Neural cell (in vitro differentiated cells): Measurements from ENCODE around the gene CYP4A11. TPM values are rescaled to one million over a fixed set of nuclear protein-coding genes. Genes with fewer than 3 reads are reported as not detected.
"Not testable (repeated sequence)": the region's sequence is repeated elsewhere in the genome, so short reads cannot be mapped to it uniquely, and the experiment has no call there.

Experiments
- H2AFZ ChIP-seq: fragments of 200-600, 300-800 bp; sonication (generic), shearing (Covaris generic); 2 replicates; pipeline ENCODE4 v1.6.0; 2014; ENCODE audit warnings: low read depth, mild to moderate bottlenecking, antibody characterized with exemption, low read length, moderate library complexity
- H3F3A ChIP-seq: fragments of 200-600 bp; shearing (Covaris generic); 2 replicates; pipeline ENCODE4 v1.6.1; 2016; ENCODE audit warnings: mild to moderate bottlenecking, moderate library complexity, mixed read lengths, antibody characterized with exemption, low read length; ENCODE audit not compliant: insufficient read depth, poor library complexity, severe bottlenecking
- H3K27ac ChIP-seq: fragments of 200-600, 300-800 bp; sonication (generic), shearing (Covaris generic); 2 replicates; pipeline ENCODE4 v1.5.1; 2014; ENCODE audit warnings: mild to moderate bottlenecking, low read length, moderate library complexity
- H3K27me3 ChIP-seq: fragments of 300-800, 200-600 bp; sonication (generic), shearing (Covaris generic); 2 replicates; pipeline ENCODE4 v1.6.0; 2014; ENCODE audit warnings: mild to moderate bottlenecking, low read depth, low read length, moderate library complexity; ENCODE audit not compliant: insufficient read depth
- H3K36me3 ChIP-seq: fragments of 300-800, 200-600 bp; sonication (generic), shearing (Covaris generic); 2 replicates; pipeline ENCODE4 v1.5.1; 2014; ENCODE audit warnings: mild to moderate bottlenecking, antibody characterized with exemption, low read length, moderate library complexity; ENCODE audit not compliant: insufficient read depth
- H3K4me2 ChIP-seq: fragments of 300-800, 200-600 bp; sonication (generic), shearing (Covaris generic); 2 replicates; pipeline ENCODE4 v1.6.0; 2014; ENCODE audit warnings: mild to moderate bottlenecking, low read length
- H3K4me3 ChIP-seq: fragments of 300-800, 200-600 bp; sonication (generic), shearing (Covaris generic); 2 replicates; pipeline ENCODE4 v1.5.1; 2014; ENCODE audit warnings: mild to moderate bottlenecking, low read length, moderate library complexity
- H3K79me2 ChIP-seq: fragments of 200-600 bp; shearing (Covaris generic); replicated peaks from 2 replicates; pipeline ENCODE4 v1.6.0; 2014; ENCODE audit warnings: mild to moderate bottlenecking, low read length, moderate library complexity; ENCODE audit not compliant: insufficient read depth
- H3K9ac ChIP-seq: fragments of 300-800, 200-600 bp; sonication (generic), shearing (Covaris generic); 2 replicates; pipeline ENCODE4 v1.6.1; 2016; ENCODE audit warnings: mild to moderate bottlenecking, low read length, mixed read lengths
- H3K9me2 ChIP-seq: fragments of 200-600 bp; shearing (Covaris generic); 2 replicates; pipeline ENCODE4 v1.6.1; 2016; ENCODE audit warnings: mild to moderate bottlenecking, low read length, mixed read lengths; ENCODE audit not compliant: insufficient read depth
- H3K9me3 ChIP-seq: fragments of 200-600, 300-800 bp; sonication (generic), shearing (Covaris generic); 2 replicates; pipeline ENCODE4 v1.6.1; 2016; ENCODE audit warnings: mild to moderate bottlenecking, mixed run types, low read length, moderate library complexity, mixed read lengths
- H4K20me1 ChIP-seq: fragments of 200-600 bp; shearing (Covaris generic); 2 replicates; pipeline ENCODE4 v1.6.1; 2016; ENCODE audit warnings: mild to moderate bottlenecking, mixed run types; ENCODE audit not compliant: insufficient read depth
- EP300 ChIP-seq: fragments of 450-650 bp; conservative IDR thresholded peaks from 2 replicates; pipeline ENCODE4 v1.6.1; 2014; ENCODE audit warnings: antibody characterized with exemption, mild to moderate bottlenecking, moderate library complexity; ENCODE audit not compliant: poor library complexity, severe bottlenecking
- EZH2 ChIP-seq: fragments of 200-600, 300-800 bp; shearing (Covaris generic), sonication (generic); IDR thresholded peaks from 2 replicates; pipeline ENCODE4 v1.6.1; 2014; ENCODE audit warnings: antibody characterized with exemption, low read length, borderline replicate concordance, mild to moderate bottlenecking; ENCODE audit not compliant: insufficient read depth, poor library complexity, severe bottlenecking
- MXI1 ChIP-seq: fragments of 450-650 bp; conservative IDR thresholded peaks from 2 replicates; pipeline ENCODE4 v1.6.1; 2014; ENCODE audit warnings: antibody characterized with exemption, mild to moderate bottlenecking; ENCODE audit not compliant: poor library complexity, severe bottlenecking
- POLR2AphosphoS5 ChIP-seq: IDR thresholded peaks from 2 replicates; pipeline ENCODE4 v1.6.1; 2012
- RAD21 ChIP-seq: fragments of 450-650 bp; conservative IDR thresholded peaks from 2 replicates; pipeline ENCODE4 v1.6.1; 2014; ENCODE audit warnings: antibody characterized with exemption, mild to moderate bottlenecking, moderate library complexity
- SMC3 ChIP-seq: fragments of 450-650 bp; conservative IDR thresholded peaks from 2 replicates; pipeline ENCODE4 v1.6.1; 2014; ENCODE audit warnings: antibody characterized with exemption, mild to moderate bottlenecking, moderate library complexity; ENCODE audit not compliant: poor library complexity
- TAF1 ChIP-seq: IDR thresholded peaks from 2 replicates; pipeline ENCODE4 v1.6.1; 2012; ENCODE audit warnings: low read depth
- polyA minus RNA-seq: library from RNA; depleted of rRNA, polyadenylated mRNA; stranded (reverse); fragments of >200 nt; gene quantifications from 2 replicates; pipeline ENCODE4 v1.2.3, GENCODE V29; 2014
- polyA plus RNA-seq: library from polyadenylated mRNA; depleted of rRNA; stranded (reverse); fragments of >200 nt; gene quantifications from 2 replicates; pipeline ENCODE4 v1.2.3, GENCODE V29; 2014
- TF ChIP-seq, protein P1 (sequence below): fragments of 450-650 bp; IDR thresholded peaks from 2 replicates; pipeline ENCODE4 v1.5.1; 2014; ENCODE audit warnings: antibody characterized with exemption, mild to moderate bottlenecking, moderate library complexity; ENCODE audit not compliant: poor library complexity, severe bottlenecking
- TF ChIP-seq, protein P2 (sequence below): IDR thresholded peaks from 2 replicates; pipeline ENCODE4 v1.6.1; 2012; ENCODE audit warnings: borderline replicate concordance

Gene CYP4A11, protein sequence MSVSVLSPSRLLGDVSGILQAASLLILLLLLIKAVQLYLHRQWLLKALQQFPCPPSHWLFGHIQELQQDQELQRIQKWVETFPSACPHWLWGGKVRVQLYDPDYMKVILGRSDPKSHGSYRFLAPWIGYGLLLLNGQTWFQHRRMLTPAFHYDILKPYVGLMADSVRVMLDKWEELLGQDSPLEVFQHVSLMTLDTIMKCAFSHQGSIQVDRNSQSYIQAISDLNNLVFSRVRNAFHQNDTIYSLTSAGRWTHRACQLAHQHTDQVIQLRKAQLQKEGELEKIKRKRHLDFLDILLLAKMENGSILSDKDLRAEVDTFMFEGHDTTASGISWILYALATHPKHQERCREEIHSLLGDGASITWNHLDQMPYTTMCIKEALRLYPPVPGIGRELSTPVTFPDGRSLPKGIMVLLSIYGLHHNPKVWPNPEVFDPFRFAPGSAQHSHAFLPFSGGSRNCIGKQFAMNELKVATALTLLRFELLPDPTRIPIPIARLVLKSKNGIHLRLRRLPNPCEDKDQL
- polyA plus RNA-seq (1.6 TPM in 1 of 2 replicates, not detected in the other), polyA minus RNA-seq (not detected in 2 replicates)

DNA sequence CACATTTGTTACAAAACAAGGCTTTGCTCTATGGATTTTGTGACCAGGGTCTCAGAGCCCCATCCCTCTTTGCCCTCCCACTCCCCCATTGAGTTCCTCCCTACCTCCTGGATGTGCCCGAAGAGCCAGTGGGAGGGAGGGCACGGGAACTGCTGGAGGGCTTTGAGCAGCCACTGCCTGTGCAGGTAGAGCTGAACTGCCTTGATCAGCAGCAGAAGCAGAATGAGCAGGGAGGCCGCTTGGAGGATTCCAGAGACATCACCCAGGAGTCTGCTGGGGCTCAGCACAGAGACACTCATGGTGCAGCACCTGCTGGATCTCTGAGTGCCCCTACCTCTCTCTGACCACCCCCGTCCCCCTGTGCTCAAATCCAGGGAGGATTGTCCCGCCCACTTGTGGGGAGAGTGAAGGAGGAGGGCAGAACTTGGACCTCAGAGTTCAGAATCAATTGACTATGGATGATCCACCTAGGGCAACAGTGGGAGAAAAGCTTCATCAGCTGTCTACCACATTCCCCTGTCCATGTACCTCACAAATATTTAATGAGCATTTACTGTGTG, at the start of gene CYP4A11:
Gene CYP4A11, minus strand, starts transcription at position 342 of the 560 bp plus-strand sequence. Its CDS starts 43 bp downstream, at position 299.
- TF ChIP-seq POLR2AphosphoS5 = no peak
- no peak within 1 kb of the TSS for H3K4me2 ChIP-seq
- H3K27ac ChIP-seq = no peak within 1 kb of the TSS
- H4K20me1 ChIP-seq = no peaks in the 10 kb centered on the region
- no peaks in the 10 kb centered on the region for H3K9me3 ChIP-seq
- H3K79me2 ChIP-seq = no peaks in the 10 kb centered on the region
- H3K27me3 ChIP-seq = no peaks in the 10 kb centered on the region
- no peaks in the 10 kb centered on the region for H3F3A ChIP-seq
- no peaks in the 10 kb centered on the region for H3K36me3 ChIP-seq
- H2AFZ ChIP-seq = no peak within 1 kb of the TSS
- H3K9me2 ChIP-seq = no peaks in the 10 kb centered on the region
- H3K9ac ChIP-seq = no peak within 1 kb of the TSS
- no peak within 1 kb of the TSS for H3K4me3 ChIP-seq

DNA sequence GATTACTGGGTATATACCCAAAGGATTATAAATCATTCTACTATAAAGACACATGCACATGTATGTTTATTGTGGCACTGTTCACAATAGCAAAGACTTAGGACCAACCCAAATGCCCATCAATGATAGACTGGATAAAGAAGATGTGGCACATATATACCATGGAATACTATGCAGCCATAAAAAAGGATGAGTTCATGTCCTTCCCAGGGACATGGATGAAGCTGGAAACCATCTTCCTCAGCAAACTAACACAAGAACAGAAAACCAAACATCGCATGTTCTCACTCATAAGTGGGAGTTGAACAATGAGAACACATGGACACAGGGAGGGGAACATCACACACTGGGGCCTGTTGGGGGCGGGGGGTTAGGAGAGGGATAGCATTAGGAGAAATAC, 49.3 kb upstream of the CYP4A11 start:
- not testable (repeated sequence) for H3K4me2 ChIP-seq, H3F3A ChIP-seq, H3K27ac ChIP-seq, H3K4me3 ChIP-seq, H4K20me1 ChIP-seq, H3K79me2 ChIP-seq, H3K9me3 ChIP-seq, H3K36me3 ChIP-seq, H3K9ac ChIP-seq, H3K9me2 ChIP-seq, H3K27me3 ChIP-seq, H2AFZ ChIP-seq

DNA sequence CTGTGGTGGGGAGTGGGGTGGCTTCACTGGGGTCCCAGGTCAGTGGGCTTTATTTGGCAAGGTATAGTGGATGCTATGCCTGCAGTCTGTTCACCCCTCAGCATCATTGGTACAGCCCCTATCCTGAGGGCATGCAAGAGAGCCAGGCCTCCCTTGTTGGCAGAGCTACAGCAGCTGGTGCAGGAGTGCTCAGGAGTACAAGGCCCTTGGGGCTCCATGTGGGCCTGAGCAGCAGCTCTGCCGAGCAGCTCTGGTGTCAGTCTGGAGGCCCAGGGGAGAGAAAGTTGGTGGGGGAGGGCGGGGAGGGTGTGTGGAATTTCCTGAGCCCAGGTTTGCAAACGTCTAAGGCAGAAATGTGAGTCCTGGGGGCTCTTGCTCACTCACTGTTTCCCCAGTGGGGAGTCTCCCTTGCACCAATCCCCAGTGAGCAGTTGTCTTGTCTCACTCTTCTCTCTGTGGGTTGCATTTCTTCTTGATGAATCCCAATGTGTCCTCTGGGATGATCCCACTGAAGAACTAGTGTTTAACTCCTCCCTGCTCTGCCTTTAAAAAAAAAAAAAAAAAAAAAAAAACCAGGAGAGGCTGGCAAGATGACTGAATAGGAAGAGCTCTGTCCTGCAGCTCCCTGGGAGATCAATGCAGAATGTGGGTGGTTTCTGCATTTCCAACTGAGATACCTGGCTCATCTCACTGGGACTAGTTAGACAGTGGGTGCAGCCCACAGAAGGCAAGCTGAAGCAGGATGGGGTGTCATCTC, 42.7 kb upstream of the CYP4A11 start:
- Histone ChIP-seq H3K4me3 (no peak overlapping the region), H3K9ac (no peak overlapping the region), H3K36me3 (no peaks in the 10 kb centered on the region), H3K27ac (no peak overlapping the region), H2AFZ (no peak overlapping the region), H3F3A (no peaks in the 10 kb centered on the region), H3K9me2 (no peaks in the 10 kb centered on the region), H3K9me3 (no peaks in the 10 kb centered on the region), H3K79me2 (no peaks in the 10 kb centered on the region), H4K20me1 (no peaks in the 10 kb centered on the region), H3K4me2 (no peak overlapping the region), H3K27me3 (no peaks in the 10 kb centered on the region)
- no peak for TF ChIP-seq RAD21
- TF ChIP-seq EP300 = no peak
- no peak for TF ChIP-seq EZH2
- no peak for TF ChIP-seq TAF1
- TF ChIP-seq, protein P1, sequence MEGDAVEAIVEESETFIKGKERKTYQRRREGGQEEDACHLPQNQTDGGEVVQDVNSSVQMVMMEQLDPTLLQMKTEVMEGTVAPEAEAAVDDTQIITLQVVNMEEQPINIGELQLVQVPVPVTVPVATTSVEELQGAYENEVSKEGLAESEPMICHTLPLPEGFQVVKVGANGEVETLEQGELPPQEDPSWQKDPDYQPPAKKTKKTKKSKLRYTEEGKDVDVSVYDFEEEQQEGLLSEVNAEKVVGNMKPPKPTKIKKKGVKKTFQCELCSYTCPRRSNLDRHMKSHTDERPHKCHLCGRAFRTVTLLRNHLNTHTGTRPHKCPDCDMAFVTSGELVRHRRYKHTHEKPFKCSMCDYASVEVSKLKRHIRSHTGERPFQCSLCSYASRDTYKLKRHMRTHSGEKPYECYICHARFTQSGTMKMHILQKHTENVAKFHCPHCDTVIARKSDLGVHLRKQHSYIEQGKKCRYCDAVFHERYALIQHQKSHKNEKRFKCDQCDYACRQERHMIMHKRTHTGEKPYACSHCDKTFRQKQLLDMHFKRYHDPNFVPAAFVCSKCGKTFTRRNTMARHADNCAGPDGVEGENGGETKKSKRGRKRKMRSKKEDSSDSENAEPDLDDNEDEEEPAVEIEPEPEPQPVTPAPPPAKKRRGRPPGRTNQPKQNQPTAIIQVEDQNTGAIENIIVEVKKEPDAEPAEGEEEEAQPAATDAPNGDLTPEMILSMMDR = no peak
- no peak for TF ChIP-seq POLR2AphosphoS5
- TF ChIP-seq, protein P2, sequence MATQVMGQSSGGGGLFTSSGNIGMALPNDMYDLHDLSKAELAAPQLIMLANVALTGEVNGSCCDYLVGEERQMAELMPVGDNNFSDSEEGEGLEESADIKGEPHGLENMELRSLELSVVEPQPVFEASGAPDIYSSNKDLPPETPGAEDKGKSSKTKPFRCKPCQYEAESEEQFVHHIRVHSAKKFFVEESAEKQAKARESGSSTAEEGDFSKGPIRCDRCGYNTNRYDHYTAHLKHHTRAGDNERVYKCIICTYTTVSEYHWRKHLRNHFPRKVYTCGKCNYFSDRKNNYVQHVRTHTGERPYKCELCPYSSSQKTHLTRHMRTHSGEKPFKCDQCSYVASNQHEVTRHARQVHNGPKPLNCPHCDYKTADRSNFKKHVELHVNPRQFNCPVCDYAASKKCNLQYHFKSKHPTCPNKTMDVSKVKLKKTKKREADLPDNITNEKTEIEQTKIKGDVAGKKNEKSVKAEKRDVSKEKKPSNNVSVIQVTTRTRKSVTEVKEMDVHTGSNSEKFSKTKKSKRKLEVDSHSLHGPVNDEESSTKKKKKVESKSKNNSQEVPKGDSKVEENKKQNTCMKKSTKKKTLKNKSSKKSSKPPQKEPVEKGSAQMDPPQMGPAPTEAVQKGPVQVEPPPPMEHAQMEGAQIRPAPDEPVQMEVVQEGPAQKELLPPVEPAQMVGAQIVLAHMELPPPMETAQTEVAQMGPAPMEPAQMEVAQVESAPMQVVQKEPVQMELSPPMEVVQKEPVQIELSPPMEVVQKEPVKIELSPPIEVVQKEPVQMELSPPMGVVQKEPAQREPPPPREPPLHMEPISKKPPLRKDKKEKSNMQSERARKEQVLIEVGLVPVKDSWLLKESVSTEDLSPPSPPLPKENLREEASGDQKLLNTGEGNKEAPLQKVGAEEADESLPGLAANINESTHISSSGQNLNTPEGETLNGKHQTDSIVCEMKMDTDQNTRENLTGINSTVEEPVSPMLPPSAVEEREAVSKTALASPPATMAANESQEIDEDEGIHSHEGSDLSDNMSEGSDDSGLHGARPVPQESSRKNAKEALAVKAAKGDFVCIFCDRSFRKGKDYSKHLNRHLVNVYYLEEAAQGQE = no peak
- TF ChIP-seq SMC3 = no peak
- TF ChIP-seq MXI1 = no peak
